Liver (tissue), 3 donors: ENCODE measurements around the gene RNF214.

Experiments
- ATF3 ChIP-seq: IDR thresholded peaks from 2 replicates; pipeline ENCODE4 v1.6.1; 2016; ENCODE audit warnings: antibody characterized with exemption
- CTCF ChIP-seq: fragments of 150-350 bp; IDR thresholded peaks from 2 replicates; pipeline ENCODE4 v1.5.1; 2017; ENCODE audit warnings: improper control_type of control experiment, low read depth, low read length; ENCODE audit not compliant: missing input control
- EGR1 ChIP-seq, 2 donors: IDR thresholded peaks; 2 replicates each; pipeline ENCODE4 v1.6.1; 2016 to 2018; ENCODE audit warnings: antibody characterized with exemption in 2 of 2, low read depth in 2 of 2
- JUND ChIP-seq, 2 donors: IDR thresholded peaks; 2 replicates each; pipeline ENCODE4 v1.6.1; 2016; ENCODE audit warnings: antibody characterized with exemption in 2 of 2
- MAX ChIP-seq: IDR thresholded peaks from 2 replicates; pipeline ENCODE4 v1.6.1; 2016; ENCODE audit warnings: antibody characterized with exemption
- RAD21 ChIP-seq, 2 donors: IDR thresholded peaks; 2 replicates each; pipeline ENCODE4 v1.6.1; 2016; ENCODE audit warnings: antibody characterized with exemption in 2 of 2, mild to moderate bottlenecking in 2 of 2
- RXRA ChIP-seq, 2 donors: IDR thresholded peaks; 2 replicates each; pipeline ENCODE4 v1.6.1; 2017 to 2018; ENCODE audit warnings: antibody characterized with exemption in 2 of 2, mild to moderate bottlenecking in 1 of 2
- TAF1 ChIP-seq: conservative IDR thresholded peaks from 2 replicates; pipeline ENCODE4 v1.6.1; 2016; ENCODE audit warnings: antibody characterized with exemption, mild to moderate bottlenecking
- YY1 ChIP-seq: IDR thresholded peaks from 2 replicates; pipeline ENCODE4 v1.6.1; 2016; ENCODE audit warnings: antibody characterized with exemption, mild to moderate bottlenecking
- donor health status: healthy.
- donor health status: healthy.

GRCh38 chr11:117194267-117194666 is 38.2 kb upstream of the RNF214 start:
- TF ChIP-seq CTCF (no peak), TAF1 (no peak), RAD21 (IDR thresholded peaks at IDR 0.05) (no peak), RXRA (IDR thresholded peaks at IDR 0.05) (no peak), JUND (IDR thresholded peaks at IDR 0.05) (no peak), MAX (no peak), YY1 (no peak), ATF3 (no peak), EGR1 (IDR thresholded peaks at IDR 0.05; ENCODE audit: low read depth in 2 of 2) (no peak)
